Vagina (tissue), 2 donors: ENCODE measurements around the gene PRMT7.

Source experiments
- POLR2A ChIP-seq, 2 donors: fragments of 450-650 bp; IDR thresholded peaks; one replicate each; pipeline ENCODE4 v1.6.1; 2017; ENCODE audit warnings: antibody characterized with exemption in 2 of 2, mild to moderate bottlenecking in 2 of 2, moderate library complexity in 2 of 2
- POLR2AphosphoS5 ChIP-seq, 2 donors: sonication (generic); formaldehyde crosslinking; IDR thresholded peaks; one replicate each; pipeline ENCODE4 v1.9.0; 2017; ENCODE audit warnings: antibody characterized with exemption in 2 of 2, mild to moderate bottlenecking in 2 of 2, low read depth in 1 of 2; ENCODE audit not compliant: insufficient read depth in 1 of 2
- TF ChIP-seq, protein P1 (sequence below), 3 experiments: fragments of 450-650 bp in 2 of 3; fragments of 200-600 bp in 1 of 3; sonication (generic) in 1 of 3; IDR thresholded peaks; one replicate each; pipeline ENCODE4 v1.5.1; 2017 to 2019; ENCODE audit warnings: antibody characterized with exemption in 3 of 3, mild to moderate bottlenecking in 2 of 3, moderate library complexity in 2 of 3

DNA sequence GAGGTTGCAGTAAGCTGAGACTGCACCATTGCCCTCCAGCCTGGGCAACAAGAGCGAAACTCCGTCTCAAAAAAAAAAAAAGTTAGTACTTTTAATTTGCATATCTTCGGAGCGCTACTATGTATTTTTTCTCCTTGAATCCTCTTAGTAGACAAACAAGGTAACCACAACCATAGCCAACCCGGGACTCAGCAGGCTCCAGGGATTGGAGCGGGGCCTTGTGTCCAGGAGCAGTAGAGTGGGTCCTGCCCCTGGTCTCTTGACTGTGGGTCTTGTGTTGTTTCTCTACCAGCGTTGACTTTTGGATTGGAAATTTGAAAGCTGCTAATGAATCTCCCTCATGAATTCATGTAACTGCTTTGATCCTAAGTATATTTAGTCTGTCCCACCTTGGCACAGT lies 32.3 kb downstream of the PRMT7 start:
- TF ChIP-seq, protein P1, sequence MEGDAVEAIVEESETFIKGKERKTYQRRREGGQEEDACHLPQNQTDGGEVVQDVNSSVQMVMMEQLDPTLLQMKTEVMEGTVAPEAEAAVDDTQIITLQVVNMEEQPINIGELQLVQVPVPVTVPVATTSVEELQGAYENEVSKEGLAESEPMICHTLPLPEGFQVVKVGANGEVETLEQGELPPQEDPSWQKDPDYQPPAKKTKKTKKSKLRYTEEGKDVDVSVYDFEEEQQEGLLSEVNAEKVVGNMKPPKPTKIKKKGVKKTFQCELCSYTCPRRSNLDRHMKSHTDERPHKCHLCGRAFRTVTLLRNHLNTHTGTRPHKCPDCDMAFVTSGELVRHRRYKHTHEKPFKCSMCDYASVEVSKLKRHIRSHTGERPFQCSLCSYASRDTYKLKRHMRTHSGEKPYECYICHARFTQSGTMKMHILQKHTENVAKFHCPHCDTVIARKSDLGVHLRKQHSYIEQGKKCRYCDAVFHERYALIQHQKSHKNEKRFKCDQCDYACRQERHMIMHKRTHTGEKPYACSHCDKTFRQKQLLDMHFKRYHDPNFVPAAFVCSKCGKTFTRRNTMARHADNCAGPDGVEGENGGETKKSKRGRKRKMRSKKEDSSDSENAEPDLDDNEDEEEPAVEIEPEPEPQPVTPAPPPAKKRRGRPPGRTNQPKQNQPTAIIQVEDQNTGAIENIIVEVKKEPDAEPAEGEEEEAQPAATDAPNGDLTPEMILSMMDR (IDR thresholded peaks at IDR 0.05) = no peak
- TF ChIP-seq POLR2AphosphoS5 (IDR thresholded peaks at IDR 0.05; ENCODE audit: insufficient read depth in 1 of 2, low read depth in 1 of 2) (no peak), POLR2A (IDR thresholded peaks at IDR 0.05) (no peak)
